Colonic mucosa (tissue), 4 donors: Measurements from ENCODE around the gene FASTK. TPM values are rescaled to one million over a fixed set of nuclear protein-coding genes. Genes with fewer than 3 reads are reported as not detected.

Source experiments
- DNase-seq: peaks from one replicate; pipeline ENCODE4 v3.0.0-alpha.2; 2020
- H3K27ac ChIP-seq: fragments of 200-600 bp; one replicate; pipeline ENCODE4 v1.8.0; 2021
- H3K27me3 ChIP-seq: fragments of 200-600 bp; one replicate; pipeline ENCODE4 v1.8.0; 2021
- H3K36me3 ChIP-seq: fragments of 200-600 bp; one replicate; pipeline ENCODE4 v1.8.0; 2021
- H3K4me1 ChIP-seq: fragments of 200-600 bp; one replicate; pipeline ENCODE4 v1.8.0; 2021; ENCODE audit warnings: mild to moderate bottlenecking
- H3K4me3 ChIP-seq: fragments of 200-600 bp; one replicate; pipeline ENCODE4 v1.8.0; 2021
- H3K9ac ChIP-seq, 2 donors: one replicate each; pipeline ENCODE4 v1.7.0; 2013; ENCODE audit warnings: control low read depth in 2 of 2, low read depth in 2 of 2, low read length in 2 of 2
- H3K9me3 ChIP-seq: fragments of 200-600 bp; one replicate; pipeline ENCODE4 v1.8.0; 2021
- intact Hi-C: fragments of 100-400 bp; cut with DNase I; formaldehyde crosslinking; loops from one replicate; pipeline ENCODE4 v1.14.1; 2022
- total RNA-seq, 2 donors: library from RNA; stranded (reverse); fragmentation: NEBNext Ultra II Directional in 1 of 2; extraction: Animal tissue kit (Norgen Biotek cat#: 25700) in 1 of 2; gene quantifications; one replicate each; pipeline ENCODE4 v1.2.1, GENCODE V29; 2021
- TF ChIP-seq, protein P1 (sequence below): fragments of 200-600 bp; IDR thresholded peaks from one replicate; pipeline ENCODE4 v1.8.0; 2022; ENCODE audit warnings: antibody characterized with exemption, mild to moderate bottlenecking
- donor health status: healthy.
- donor health status: DM: no; HTN: no; CAD: no.
- donor health status: DM: no; HTN: no; CAD: no.

FASTK gene
- total RNA-seq, 2 donors from 2014 or later, result 67.0 to 149 TPM

DNA sequence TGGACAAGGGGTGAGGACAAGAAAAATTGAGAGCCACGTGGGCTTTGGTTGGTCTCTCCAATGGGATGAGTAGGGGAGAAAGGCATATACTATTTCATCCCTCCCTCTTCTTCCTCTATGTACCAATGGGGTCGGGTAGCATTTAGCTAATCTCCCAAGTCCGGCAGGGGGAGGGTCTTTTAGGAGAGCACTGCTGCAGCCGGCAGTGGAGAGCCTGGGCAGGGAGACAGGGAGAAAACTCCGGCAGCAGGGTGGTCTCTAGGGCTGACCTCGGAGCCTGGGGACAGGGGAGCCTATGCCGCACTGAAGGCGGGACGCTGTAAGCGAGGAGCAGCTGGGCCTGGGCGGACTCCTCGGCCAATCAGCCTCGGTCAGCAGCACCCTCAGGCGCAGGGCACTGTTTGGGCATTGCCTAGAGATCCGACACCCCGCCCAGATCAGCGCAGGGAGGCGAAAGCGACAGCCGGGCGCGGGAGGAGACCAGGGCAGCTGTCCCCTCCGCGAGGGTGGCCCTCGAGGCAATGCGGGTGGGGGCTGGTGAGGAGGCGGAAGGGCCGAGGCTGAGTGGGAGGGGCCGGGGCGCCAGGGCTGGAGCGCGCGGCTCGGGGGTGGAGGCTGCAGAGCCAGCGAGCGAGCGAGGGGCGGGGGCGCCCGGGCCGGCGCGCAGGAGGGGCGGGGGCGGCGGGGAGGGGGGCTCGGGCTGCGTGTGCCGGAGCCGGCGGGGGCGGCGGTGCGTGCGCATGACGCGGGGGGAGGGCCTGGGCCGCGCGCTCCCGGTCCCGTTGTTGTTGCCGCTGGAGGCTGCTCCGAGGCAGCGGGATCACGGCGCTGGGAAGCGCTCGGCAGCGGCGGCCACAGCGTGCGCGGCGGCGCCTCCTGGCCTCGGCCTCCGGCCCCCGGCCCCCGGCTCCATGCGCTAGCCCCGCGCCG lies 5.3 kb upstream of the FASTK start, which contains the start of gene AGAP3:
TSS of gene AGAP3 (plus strand) at position 785 of the 930 bp plus-strand sequence. CDS start 267 bp downstream, outside the sequence.
- no peaks in the 10 kb centered on the region for H3K9me3 ChIP-seq

DNA sequence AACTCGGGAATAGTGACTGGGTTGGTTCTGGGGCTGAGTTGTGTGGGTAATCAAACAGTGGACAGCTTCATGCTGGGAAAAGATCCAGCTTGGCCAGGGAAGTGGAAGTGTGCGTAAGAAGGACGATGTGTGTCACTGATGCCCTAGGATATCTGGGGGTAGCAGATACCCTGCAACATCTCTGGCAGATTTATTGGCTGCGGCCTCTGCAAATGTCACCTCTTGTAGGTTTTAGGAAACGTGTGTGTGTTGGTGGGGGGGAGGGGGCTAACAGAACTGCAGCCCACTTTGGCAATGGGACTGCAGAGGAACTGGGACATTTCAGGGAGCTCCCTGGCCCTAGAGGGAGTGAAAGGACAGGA lies 4.7 kb upstream of the FASTK start:
- peak overlapping the region; percentile 78 to 81 for H3K9ac ChIP-seq
- TF ChIP-seq, protein P1, sequence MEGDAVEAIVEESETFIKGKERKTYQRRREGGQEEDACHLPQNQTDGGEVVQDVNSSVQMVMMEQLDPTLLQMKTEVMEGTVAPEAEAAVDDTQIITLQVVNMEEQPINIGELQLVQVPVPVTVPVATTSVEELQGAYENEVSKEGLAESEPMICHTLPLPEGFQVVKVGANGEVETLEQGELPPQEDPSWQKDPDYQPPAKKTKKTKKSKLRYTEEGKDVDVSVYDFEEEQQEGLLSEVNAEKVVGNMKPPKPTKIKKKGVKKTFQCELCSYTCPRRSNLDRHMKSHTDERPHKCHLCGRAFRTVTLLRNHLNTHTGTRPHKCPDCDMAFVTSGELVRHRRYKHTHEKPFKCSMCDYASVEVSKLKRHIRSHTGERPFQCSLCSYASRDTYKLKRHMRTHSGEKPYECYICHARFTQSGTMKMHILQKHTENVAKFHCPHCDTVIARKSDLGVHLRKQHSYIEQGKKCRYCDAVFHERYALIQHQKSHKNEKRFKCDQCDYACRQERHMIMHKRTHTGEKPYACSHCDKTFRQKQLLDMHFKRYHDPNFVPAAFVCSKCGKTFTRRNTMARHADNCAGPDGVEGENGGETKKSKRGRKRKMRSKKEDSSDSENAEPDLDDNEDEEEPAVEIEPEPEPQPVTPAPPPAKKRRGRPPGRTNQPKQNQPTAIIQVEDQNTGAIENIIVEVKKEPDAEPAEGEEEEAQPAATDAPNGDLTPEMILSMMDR, result no peak
- H3K4me1 ChIP-seq, result peaks cover 20% of the 10 kb centered on the region
- intact Hi-C loops, result no loop called here
- H3K27me3 ChIP-seq, result no peaks in the 10 kb centered on the region
- H3K36me3 ChIP-seq, result no peaks in the 10 kb centered on the region
- DNase-seq, result peak; percentile 25
- no peaks in the 10 kb centered on the region for H3K9me3 ChIP-seq
- H3K4me3 ChIP-seq, result no peak overlapping the region
- H3K27ac ChIP-seq, result peak overlapping the region; percentile 71

More for the DNA sequence above, 5.3 kb upstream of the FASTK start, which contains the start of gene AGAP3:
- H3K4me1 ChIP-seq, result peaks cover 20% of the 10 kb centered on the region
- intact Hi-C loops, result no loop called here
- peak within 1 kb of the TSS; percentile 77 for H3K27ac ChIP-seq
- DNase-seq, result peak; percentile 91
- no peaks in the 10 kb centered on the region for H3K36me3 ChIP-seq
- H3K27me3 ChIP-seq, result no peaks in the 10 kb centered on the region
- TF ChIP-seq, protein P1, result no peak
- peak within 1 kb of the TSS; percentile 77 for H3K4me3 ChIP-seq
- peak within 1 kb of the TSS; percentile 89 to 92 for H3K9ac ChIP-seq

DNA sequence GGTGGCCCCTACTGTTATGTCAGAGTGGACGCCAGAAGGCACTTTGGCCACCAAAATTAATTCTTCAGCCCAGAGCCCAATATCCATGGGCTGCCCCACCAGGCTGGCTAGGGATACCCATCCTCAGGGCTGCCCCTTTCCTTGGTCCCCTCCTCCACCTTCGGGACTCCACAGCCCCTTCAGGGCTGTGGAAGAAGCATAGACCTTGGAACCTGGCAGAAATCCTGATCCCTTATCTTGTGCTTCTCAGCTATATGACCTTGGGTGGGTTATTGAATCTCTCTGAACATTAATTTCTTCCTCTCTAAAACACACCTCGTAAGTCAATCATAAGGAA lies 3.2 kb upstream of the FASTK start:
- Histone ChIP-seq H3K9me3 (no peaks in the 10 kb centered on the region), H3K4me3 (peak overlapping the region; percentile 83), H3K27ac (no peak overlapping the region), H3K36me3 (no peaks in the 10 kb centered on the region), H3K9ac (peak overlapping the region in 1 of 2 donors; percentile 85), H3K27me3 (no peaks in the 10 kb centered on the region), H3K4me1 (peaks cover 26% of the 10 kb centered on the region)
- TF ChIP-seq, protein P1, result no peak
- intact Hi-C loops, result no loop called here
- DNase-seq, result no peak

DNA sequence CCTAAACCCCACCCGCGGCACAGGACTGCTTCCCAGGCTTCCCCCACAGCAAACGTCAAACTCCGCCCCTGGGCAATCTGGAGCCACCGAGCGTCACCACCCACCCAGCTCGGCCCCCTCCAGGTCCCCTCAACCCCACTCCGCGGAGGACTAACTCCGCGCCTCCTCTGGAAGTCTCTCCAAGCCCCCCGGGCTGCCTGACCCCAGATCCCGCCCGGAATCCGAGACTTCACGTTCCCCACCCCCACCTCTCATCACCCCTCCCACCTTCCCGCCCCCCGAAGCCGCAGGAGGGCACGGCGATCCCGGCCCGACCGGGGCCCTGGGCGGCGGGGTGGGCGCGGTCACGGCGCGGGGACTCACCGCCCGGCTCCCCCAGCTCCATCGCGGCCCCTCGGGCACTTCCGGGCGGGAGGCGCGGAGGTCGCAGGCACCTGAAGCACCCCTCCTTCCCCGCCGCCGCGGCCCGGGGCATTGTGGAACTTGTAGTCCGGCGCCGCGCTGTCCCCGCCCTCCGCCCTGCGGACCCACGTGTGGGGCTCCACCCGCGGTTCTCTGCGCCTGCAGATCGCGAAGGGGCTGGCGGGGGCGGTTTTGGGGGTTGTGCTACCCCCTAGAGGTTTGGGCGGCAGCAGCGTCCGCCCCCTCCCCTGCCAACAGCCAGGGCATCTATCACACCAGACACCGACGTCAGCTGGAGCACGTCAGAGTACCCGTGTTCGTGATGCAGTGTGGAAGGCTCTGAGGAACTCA lies 2.6 kb upstream of the FASTK start, which contains the start of gene TMUB1:
TSS of gene TMUB1 (minus strand) at position 423 of the 753 bp plus-strand sequence. CDS start 930 bp downstream, outside the sequence.
- Histone ChIP-seq H3K4me3 (peak within 1 kb of the TSS; percentile 83), H3K4me1 (peaks cover 26% of the 10 kb centered on the region), H3K27ac (peak within 1 kb of the TSS; percentile 86), H3K27me3 (no peaks in the 10 kb centered on the region), H3K9me3 (no peaks in the 10 kb centered on the region), H3K9ac (peak within 1 kb of the TSS; percentile 82 to 85), H3K36me3 (no peaks in the 10 kb centered on the region)
- TF ChIP-seq, protein P1, result no peak
- peak; percentile 86 for DNase-seq
- intact Hi-C loops, result no loop called here
